GM10847 (cell line): ENCODE results near the gene SPEF1.

Source experiments
- POLR2A ChIP-seq: IDR thresholded peaks from 2 replicates; pipeline ENCODE4 v1.6.1; 2011; ENCODE audit not compliant: insufficient read length; ENCODE audit errors: extremely low read depth

SPEF1 gene

DNA sequence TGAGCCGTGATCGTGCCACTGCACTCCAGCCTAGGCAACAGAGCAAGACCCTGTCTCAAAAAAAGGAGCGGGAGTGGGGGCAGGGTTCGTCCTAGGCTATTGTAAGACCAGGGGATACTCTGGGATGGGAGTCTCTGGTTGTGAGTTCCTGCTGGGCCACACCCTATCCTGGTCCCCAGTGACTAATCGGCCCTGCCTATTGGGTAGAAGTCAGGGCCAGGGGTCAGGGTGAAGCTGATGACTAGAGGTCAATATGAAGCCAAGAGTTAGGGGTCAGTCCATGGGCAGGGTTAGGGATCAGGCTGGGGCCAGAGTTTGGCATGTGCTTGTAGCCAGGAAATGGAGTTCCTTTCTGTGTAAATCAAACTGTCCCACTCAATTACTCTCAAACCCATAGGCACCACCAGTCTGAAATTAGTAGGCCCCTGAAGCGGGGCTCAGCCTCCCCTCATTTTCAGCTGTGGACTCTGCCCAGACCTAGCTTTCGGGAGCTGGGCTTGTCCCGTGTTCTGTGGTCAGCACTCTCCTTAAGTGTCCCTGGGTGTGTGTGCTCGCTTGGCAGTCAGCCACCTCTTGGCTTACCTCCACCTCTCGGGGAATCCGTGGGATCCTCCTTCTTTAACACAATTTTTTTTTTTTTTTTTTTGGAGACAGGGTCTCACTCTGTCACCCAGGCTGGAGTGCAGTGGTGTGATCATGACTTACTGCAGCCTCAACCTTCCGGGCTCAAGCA, 47.0 kb downstream of the SPEF1 start:
- no peak for TF ChIP-seq POLR2A

DNA sequence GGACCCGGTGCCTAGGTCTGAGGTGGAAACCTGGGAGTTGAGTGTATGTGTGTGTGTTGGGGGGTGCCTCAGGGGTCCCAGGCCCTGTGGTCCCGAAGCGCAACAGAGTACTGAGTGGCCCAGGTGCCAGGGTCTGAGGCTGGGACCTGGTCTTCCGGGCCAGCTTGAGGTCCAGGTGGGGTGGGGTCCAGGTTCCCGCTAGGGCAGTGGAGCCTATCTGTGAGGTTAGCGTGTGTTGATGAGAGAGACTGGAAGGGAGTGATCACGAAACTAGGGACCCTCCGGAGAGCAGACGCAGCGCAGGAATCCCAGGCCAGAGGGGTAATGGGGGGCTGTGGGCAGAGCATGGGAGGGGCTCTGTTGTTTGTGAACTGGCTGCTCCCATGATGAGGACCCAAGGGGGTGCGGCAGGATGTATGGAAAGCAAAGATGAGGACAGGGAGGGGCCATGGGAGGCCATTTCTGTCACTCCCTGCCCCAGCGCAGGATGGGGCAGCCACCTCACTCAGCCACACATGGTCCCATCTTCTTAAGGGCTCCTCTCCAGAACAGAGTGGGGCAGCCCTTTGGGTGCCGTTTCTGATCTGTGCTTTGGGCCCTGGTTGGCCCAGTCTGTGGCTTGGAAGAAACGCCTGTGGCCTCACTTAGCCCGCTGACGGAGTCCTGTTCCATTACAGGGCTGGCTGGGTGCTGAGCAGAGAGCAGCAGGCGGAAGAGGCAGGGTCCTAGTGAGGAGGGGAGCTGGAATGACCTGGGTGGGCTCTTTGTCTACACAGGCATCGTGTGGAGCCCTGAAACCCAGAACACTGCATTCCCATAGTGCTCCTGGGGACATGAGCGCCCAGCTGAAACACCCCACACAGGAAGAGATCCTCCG, 47.9 kb downstream of the SPEF1 start:
- TF ChIP-seq POLR2A, result no peak

GRCh38 chr20:3732327-3733118, 48.7 kb downstream of the SPEF1 start, which contains the start of gene HSPA12B:
HSPA12B (plus strand) TSS chr20:3732685; CDS start chr20:3738675, 5,990 bp downstream.
- TF ChIP-seq POLR2A, result no peak

DNA sequence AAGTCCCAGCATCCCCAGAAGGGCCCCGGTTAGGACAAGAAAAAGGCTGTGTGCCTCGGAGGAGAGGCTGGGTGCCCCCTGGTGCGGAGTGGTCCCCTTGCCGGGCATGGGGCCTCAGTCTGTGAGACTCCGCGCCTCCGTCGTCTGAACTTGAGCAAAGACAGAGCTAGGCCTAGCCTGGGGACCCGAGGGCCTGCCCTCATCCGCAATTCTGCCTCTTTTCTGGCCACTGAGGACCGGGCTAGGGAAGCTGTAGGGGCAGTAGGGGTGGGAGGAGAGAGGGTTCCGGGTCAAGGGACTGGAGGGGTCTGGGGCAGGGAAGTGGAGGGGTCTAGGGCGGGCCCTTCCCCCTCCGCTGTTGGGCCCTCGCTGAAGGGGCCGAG, 49.3 kb downstream of the SPEF1 start:
- no peak for TF ChIP-seq POLR2A

- TF ChIP-seq POLR2A, result no peak
Observed at GRCh38 chr20:3730803-3731672, 50.2 kb downstream of the SPEF1 start.

DNA sequence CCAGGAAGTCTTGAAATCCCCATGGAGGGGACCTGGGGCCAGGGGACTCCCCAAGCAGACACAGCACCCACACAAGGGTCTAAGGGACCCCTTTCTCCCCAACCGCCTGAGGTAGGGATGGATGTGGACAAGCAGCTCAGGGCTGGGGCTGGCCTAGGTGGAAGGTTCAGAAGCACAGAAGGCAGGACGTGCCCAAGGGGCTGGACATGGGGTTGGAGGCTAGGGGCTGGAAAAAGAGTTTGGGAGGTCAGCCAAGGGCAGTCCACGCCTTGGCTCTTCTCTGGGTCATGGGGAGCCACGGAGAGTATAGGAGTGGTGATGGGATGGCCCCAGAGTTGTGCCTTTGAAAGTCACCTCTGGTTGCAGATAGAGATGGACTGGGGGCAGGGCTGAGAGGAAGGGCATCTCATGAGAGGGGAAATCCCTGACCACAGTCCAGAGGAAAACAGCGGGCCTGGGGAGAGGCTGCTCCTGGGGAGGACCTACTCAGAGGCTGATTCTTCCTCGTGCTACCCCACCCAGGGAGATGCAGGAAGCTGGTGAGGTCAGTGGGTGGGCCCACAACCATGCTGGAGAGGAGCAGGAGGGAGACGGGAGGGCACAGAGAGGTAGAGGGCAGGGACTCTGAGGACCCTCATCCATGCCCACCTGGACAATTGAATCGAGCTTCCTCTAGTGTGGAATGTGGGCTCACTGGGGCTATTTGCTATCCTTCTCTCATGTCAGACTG, 51.3 kb downstream of the SPEF1 start:
- TF ChIP-seq POLR2A, result no peak

DNA sequence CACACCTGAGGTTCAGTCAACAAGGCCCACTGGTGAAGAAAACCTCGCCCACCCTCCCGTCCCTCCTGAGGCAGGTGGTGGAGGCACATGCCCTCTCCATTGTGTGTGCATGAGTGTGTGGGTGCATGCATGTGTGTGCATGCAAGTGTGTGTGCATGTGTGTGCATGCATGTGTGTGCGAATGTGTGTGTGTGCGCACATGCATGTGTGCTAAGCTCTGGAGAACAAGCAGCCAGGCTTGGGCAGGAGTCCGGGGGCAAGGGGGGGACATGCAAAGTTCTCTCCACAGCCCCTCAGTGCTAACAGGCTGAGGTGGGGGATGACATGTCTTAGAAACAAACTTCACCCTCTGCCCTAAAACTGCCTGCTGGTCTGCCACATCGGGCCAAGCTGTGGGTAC, 51.9 kb downstream of the SPEF1 start:
- TF ChIP-seq POLR2A, result no peak

- TF ChIP-seq POLR2A, result no peak
Observed at GRCh38 chr20:3728876-3729275, 52.4 kb downstream of the SPEF1 start.

GRCh38 chr20:3728354-3728753, 52.9 kb downstream of the SPEF1 start:
- TF ChIP-seq POLR2A, result no peak
